Measurements from ENCODE around the gene PLXNB2. TPM values are rescaled to one million over a fixed set of nuclear protein-coding genes. Genes with fewer than 3 reads are reported as not detected.

PLXNB2 gene
- total RNA-seq, 2 experiments from 2014 or later, result 5.5 to 6.3 TPM

DNA sequence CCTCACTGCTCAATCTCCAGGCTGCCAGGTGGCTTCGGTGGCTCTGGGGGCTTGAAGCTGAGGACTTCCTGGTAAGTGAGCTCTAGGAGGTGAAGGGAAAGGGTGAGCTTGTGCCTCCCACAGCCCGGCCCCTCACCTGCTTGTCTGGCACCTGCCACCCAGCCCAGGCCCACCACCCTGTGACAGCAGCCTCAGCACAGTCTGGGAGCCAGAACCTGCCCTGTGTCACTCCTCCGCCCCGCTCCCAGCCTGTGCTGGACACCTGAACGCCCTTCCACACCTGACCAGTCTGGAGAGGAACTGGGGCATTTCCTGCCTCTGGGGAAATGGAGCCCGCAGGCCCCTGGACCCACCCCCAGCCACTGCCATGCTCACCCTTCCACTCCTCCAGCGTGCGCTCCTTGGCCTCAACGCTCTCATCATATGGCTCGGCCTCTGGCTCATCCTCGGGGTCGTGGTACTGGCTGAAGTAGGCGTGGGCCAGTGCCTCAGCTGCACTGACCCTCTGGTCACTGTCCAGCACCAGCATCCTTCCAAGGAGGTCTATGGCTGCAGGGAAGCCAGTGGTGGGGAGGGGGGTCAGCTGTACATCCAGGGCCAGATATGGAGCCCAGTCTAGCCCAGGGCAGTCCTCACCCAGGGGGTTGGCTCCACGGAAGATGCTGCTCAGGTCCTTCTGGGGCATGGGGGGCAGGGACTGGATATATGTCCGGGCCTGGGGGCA lies 42.3 kb downstream of the PLXNB2 start:
- ChIA-PET CTCF (no interaction called here), POLR2A (interaction anchor here (0.7 kb wide), 1 partner anchor 63 kb away, joined by 3 read pairs; no protein-coding TSS in a partner anchor)
- DNase-seq (no peak), ATAC-seq (no peak)
- H3K9me3 Mint-ChIP-seq (ENCODE audit: low read depth), result no peaks in the 10 kb centered on the region
- intact Hi-C loops (cut with DNase I, micrococcal nuclease), result no loop called here
- H3K27ac Mint-ChIP-seq, result no peak overlapping the region
- peaks cover 15% of the 10 kb centered on the region for H3K4me1 Mint-ChIP-seq
- no peak overlapping the region for H3K4me3 Mint-ChIP-seq
- no peaks in the 10 kb centered on the region for H3K36me3 Mint-ChIP-seq (ENCODE audit: low read depth)
- peaks cover 8% of the 10 kb centered on the region for H3K27me3 Mint-ChIP-seq

DNA sequence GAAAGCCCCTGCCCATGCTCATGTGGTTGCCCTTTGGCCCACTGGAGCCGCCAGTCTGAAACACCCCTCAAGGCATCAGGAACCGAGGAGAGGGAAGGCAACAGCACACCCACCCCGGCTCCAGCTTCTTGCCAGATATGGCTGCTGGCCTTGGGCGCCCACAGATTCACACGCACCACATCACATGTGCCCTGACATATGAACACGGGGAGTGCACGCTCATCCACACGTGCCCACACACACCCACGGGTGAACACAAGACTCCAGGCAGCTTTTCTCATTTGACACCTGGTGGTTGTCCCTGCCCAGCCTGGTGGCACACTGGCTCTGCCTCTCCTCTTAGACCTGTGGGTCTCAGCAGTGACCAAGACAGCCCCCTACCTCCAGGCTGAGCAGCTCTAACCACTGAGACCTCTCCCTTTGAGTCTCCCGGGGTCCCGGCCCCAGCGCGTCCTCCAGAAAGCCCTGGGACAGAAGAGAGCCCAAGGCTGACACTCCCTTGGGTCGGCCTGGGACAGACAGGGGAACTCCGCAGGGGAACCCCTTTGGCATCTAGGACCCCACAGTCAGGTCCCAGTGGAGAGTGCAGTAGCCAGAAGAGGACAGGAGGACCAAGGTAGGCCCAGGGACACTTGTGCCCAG lies 43.2 kb downstream of the PLXNB2 start:
- DNase-seq (peak; percentile 30), ATAC-seq (no peak)
- POLR2A ChIA-PET, result no interaction called here
- Mint-ChIP-seq H3K4me3 (no peak overlapping the region), H3K27me3 (peaks cover 11% of the 10 kb centered on the region), H3K9me3 (ENCODE audit: low read depth) (no peaks in the 10 kb centered on the region), H3K36me3 (ENCODE audit: low read depth) (no peaks in the 10 kb centered on the region), H3K27ac (no peak overlapping the region), H3K4me1 (peaks cover 13% of the 10 kb centered on the region)
- CTCF ChIA-PET, result no interaction called here
- intact Hi-C loops (cut with DNase I, micrococcal nuclease), result no loop called here

DNA sequence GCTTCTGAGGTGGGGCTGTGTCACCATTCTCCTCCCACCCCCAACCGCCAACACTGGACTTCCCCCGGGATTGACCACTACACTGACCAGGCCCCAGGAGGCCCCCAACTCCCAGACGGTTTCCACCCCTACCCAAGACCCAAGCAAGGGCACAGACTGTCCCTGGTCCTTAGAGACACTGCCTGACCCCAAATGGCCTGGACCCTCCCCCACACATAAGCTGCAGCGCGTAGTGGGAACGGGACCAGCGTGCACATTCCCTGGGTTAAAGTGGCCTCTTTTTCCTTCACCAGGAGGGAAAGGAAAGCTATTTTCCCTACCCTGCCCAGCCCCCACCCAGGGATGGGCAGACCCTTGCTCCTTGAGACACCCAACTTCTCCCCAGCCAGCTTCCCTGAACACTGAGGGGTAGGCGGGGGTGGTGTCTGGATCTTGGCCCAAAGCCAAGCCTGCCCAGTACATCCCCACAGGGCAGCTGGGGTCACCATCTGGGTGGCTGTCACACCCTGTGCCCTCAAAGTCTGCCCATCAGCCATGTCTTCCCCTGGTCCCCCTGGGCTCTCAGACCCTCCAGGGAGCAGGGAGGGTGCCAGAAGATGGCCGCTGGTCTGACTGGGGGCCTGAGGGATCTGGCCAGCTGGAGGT lies 44.4 kb downstream of the PLXNB2 start:
- no peak overlapping the region for H3K4me3 Mint-ChIP-seq
- peaks cover 7% of the 10 kb centered on the region for H3K4me1 Mint-ChIP-seq
- peaks cover 14% of the 10 kb centered on the region for H3K27me3 Mint-ChIP-seq
- H3K9me3 Mint-ChIP-seq (ENCODE audit: low read depth), result no peaks in the 10 kb centered on the region
- H3K36me3 Mint-ChIP-seq (ENCODE audit: low read depth), result no peaks in the 10 kb centered on the region
- DNase-seq, result no peak
- no peak for ATAC-seq
- POLR2A ChIA-PET, result no interaction called here
- H3K27ac Mint-ChIP-seq, result no peak overlapping the region
- CTCF ChIA-PET, result interaction anchor here (1.1 kb wide), 1 partner anchor 10 kb away, joined by 3 read pairs; no protein-coding TSS in a partner anchor
- intact Hi-C loops (cut with DNase I, micrococcal nuclease), result no loop called here

DNA sequence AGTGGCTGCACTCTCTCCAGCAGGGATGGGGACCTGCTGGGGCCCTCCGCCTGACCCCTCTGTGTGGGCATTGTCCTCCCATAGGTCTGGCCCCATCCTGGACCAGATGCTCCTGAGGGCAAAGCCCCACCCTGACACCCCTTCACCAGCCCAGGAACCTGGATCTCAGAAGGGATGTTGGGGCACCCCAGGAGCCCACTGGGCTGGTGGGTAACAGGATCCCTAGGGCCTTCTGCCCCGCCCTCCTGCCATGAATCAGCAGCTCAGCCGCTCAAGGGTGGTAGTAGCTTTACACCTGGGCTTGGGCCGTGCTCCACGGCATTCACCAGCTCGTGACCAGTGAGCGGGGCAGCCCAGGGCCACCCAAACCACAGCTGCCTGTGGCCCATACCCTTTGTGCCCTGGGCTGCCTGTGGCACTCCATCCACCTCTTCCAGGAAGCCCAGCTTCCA lies 45.0 kb downstream of the PLXNB2 start:
- Mint-ChIP-seq H3K27me3 (peaks cover 14% of the 10 kb centered on the region), H3K4me1 (peaks cover 5% of the 10 kb centered on the region), H3K27ac (no peak overlapping the region), H3K9me3 (ENCODE audit: low read depth) (no peaks in the 10 kb centered on the region), H3K36me3 (ENCODE audit: low read depth) (no peaks in the 10 kb centered on the region), H3K4me3 (peak overlapping the region; percentile 54)
- DNase-seq (peak; percentile 47), ATAC-seq (peak; percentile 36)
- intact Hi-C loops (cut with DNase I, micrococcal nuclease), result no loop called here
- POLR2A ChIA-PET, result no interaction called here
- CTCF ChIA-PET, result interaction anchor here (1.1 kb wide), 1 partner anchor 10 kb away, joined by 3 read pairs; no protein-coding TSS in a partner anchor

DNA sequence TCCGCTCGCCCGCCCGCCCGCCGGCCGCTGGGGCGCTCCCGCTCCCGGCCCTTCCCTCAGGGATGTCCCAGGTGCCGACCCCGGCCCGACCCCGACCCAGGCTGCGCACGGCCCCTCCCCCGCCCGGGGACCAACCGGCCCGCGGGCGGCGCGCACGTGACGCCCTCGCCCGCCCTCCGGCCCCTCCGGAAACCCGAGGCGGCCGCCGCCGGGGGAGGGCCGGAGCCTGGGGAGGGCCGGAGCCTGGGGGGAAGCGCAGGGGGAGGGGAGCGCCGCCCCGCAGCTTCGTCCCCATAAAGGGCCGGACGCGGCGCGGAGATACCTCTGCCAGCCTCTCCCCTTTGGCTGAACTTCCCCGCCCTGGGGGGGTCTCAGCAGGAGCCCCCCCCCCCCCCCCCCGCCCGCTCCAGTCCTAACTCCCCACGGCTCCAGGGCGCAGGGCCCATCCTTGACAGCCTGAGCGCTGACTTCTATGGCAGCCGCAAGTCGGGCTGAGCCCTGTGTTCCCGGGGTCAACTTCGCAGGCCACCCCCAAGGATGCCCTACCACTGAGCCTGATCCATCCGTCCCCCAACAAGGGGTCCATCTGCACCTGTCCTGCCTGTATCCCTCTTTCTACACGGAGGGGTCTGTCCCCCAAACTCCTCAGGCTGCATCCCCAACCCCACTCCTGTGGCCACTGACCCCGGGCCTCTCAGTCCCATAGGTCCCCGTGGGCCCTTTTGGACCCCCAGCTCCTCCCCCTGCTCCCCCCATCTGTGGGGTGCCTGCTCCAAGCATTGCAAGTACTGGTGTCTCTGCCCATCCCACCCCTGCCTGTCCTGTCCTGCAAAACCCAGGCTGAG lies 45.6 kb downstream of the PLXNB2 start, which contains the start of gene MAPK12:
Gene MAPK12 (minus strand): TSS at position 69 of the 845 bp plus-strand sequence. CDS start 174 bp downstream, outside the sequence.
- H3K9me3 Mint-ChIP-seq (ENCODE audit: low read depth), result no peaks in the 10 kb centered on the region
- intact Hi-C loops (cut with DNase I, micrococcal nuclease), result no loop called here
- peaks cover 5% of the 10 kb centered on the region for H3K4me1 Mint-ChIP-seq
- no peaks in the 10 kb centered on the region for H3K36me3 Mint-ChIP-seq (ENCODE audit: low read depth)
- no peak within 1 kb of the TSS for H3K27ac Mint-ChIP-seq
- peaks cover 14% of the 10 kb centered on the region for H3K27me3 Mint-ChIP-seq
- peak within 1 kb of the TSS; percentile 54 for H3K4me3 Mint-ChIP-seq
- ChIA-PET CTCF (interaction anchor here (0.7 to 1.1 kb wide), 2 partner anchors 8 to 9 kb away, joined by 3 read pairs; no protein-coding TSS in a partner anchor), POLR2A (no interaction called here)
- ATAC-seq (no peak), DNase-seq (no peak)

DNA sequence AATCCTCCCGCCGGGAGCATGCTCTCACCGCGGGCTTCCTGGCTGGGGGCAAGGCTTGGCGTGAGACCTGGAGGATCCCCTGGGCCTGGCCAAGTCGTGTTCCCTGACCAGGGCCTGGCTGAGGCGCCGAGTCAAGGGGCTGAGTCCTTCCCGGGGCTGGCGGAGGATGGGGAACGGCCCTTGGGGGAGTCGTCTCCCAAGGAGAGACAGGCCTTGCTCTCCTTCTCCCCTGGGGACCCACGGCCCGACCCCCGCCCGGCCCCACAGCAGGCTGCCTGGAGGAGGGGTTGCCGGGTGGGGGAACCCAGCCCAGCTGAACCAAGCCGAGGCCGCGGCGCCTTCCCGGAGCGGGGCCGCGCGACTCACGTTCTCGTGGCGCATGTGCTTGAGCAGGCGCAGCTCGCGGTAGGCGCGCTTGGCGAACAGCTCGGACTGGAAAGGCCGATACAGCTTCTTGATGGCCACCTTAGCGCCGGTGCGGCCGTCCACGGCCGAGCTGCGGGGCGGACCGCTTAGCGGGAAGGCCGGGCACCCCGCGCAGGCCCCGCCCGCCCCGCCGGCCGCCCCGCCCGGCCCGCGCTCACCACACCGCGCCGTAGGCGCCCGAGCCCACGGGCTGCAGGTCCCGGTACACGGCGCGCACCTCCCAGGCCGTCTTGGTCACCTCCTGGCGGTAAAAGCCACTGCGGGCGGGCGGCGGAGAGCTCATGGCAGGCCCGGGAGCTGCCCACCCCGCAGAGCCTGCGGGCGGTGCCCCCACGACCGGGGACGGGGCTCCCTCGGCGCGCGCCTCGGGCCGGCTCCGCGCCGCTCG lies 46.4 kb downstream of the PLXNB2 start:
- ChIA-PET CTCF (interaction anchor here (0.5 to 0.7 kb wide), 2 partner anchors 9 to 24 kb away, joined by 3 read pairs; no protein-coding TSS in a partner anchor), POLR2A (no interaction called here)
- intact Hi-C loops (cut with DNase I, micrococcal nuclease), result no loop called here
- no peaks in the 10 kb centered on the region for H3K36me3 Mint-ChIP-seq (ENCODE audit: low read depth)
- H3K27ac Mint-ChIP-seq, result no peak overlapping the region
- no peaks in the 10 kb centered on the region for H3K9me3 Mint-ChIP-seq (ENCODE audit: low read depth)
- H3K27me3 Mint-ChIP-seq, result peaks cover 14% of the 10 kb centered on the region
- peaks cover 5% of the 10 kb centered on the region for H3K4me1 Mint-ChIP-seq
- ATAC-seq (peak; percentile 52), DNase-seq (peak; percentile 64)
- H3K4me3 Mint-ChIP-seq, result peak overlapping the region; percentile 48

DNA sequence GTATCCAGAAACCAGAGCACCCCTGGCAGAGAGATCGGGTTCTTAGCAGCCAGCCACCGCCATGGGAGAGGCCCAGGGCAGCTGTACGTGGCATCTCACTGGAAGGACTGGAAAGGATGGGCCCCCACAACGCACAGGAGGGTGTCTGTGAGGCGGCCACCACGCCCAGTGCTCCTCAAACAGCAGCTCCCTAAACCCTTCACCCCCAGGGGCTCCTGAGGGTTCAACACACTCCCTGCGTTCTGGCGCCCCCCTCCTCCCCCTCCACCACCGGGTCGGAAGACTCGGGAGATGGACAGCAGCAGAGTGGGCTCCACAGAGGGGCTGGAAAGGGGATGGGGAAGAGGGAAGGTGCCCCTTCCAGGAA lies 47.0 kb downstream of the PLXNB2 start:
- Mint-ChIP-seq H3K27ac (no peak overlapping the region), H3K4me3 (peak overlapping the region; percentile 48), H3K36me3 (ENCODE audit: low read depth) (no peaks in the 10 kb centered on the region), H3K9me3 (ENCODE audit: low read depth) (no peaks in the 10 kb centered on the region), H3K27me3 (peaks cover 14% of the 10 kb centered on the region), H3K4me1 (peaks cover 5% of the 10 kb centered on the region)
- CTCF ChIA-PET, result interaction anchor here (0.5 kb wide), 1 partner anchor 23 kb away, joined by 3 read pairs; no protein-coding TSS in a partner anchor
- ATAC-seq (no peak), DNase-seq (no peak)
- POLR2A ChIA-PET, result no interaction called here
- intact Hi-C loops (cut with DNase I, micrococcal nuclease), result no loop called here

DNA sequence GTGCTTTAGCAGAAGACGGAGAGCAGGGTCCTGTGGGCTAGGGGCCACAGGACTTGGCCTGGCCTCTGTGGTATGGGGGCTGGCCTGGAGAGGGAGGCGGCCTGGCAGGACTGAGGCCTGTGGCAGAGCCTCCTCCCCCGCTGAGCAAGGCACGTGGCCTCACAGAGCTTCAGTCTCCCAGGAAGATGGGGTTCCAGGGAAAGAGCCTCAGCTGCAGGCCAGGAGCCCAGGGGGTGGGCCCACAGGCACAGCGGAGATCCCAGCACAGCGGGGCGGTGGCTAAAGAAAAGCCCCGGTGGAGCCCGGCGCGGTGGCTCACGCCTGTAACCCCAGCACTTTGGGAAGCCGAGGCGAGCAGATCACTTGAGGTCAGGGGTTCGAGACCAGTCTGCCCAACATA lies 48.1 kb downstream of the PLXNB2 start:
- ATAC-seq (no peak), DNase-seq (no peak)
- H3K27ac Mint-ChIP-seq, result no peak overlapping the region
- H3K4me3 Mint-ChIP-seq, result no peak overlapping the region
- intact Hi-C loops (cut with DNase I, micrococcal nuclease), result no loop called here
- H3K36me3 Mint-ChIP-seq (ENCODE audit: low read depth), result no peaks in the 10 kb centered on the region
- ChIA-PET POLR2A (interaction anchor here (0.6 kb wide), 1 partner anchor 83 kb away, joined by 3 read pairs; no protein-coding TSS in a partner anchor), CTCF (interaction anchor here (0.6 kb wide), 1 partner anchor 14 kb away, joined by 3 read pairs; no protein-coding TSS in a partner anchor)
- H3K9me3 Mint-ChIP-seq (ENCODE audit: low read depth), result no peaks in the 10 kb centered on the region
- H3K27me3 Mint-ChIP-seq, result peaks cover 14% of the 10 kb centered on the region
- peaks cover 5% of the 10 kb centered on the region for H3K4me1 Mint-ChIP-seq

DNA sequence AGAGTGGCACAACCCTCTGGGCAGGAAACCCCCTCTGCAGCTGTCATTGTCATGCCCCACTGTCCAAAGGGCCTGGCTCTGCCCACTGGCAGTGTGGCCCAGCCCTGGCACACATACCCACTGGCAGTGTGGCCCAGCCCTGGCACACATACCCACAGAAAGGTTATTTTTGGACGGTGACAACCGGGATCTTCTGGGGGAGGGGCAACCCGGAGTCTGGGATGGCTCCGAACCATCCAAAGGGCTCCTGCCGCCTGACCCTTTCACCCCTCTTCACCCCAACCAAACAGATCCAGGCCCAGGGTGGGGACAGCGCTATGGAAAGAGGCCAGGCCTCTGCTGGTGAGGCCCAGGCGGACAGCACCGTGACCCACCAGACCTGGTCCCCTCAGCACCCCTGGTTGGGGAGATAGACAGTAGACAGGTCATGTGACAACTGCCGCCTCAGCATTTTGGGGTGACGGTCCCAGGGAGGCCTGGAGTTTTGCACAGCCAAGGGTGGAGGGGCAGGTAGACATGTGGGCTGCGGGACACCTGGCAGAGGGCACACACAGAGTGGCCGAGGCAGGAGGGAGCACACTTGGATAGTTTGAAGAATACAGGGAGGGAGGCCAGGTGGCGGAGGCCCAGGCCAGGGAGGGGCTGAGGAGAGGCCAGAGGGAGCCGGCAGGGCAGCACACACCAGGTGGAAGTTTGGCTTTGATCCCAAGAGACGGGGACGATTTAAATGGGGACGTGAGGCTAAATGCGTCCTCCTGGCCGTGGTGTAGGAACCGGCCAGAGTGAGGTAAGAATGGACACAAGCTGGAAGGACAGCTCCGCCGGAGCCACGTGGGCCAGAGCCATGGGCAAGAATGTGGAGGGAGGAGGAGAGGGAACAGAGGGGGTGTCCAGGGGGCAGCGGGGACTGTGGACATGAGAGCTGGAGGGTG lies 48.8 kb downstream of the PLXNB2 start:
- POLR2A ChIA-PET, result interaction anchor here (0.6 kb wide), 1 partner anchor 83 kb away, joined by 3 read pairs; no protein-coding TSS in a partner anchor

More for the DNA sequence above, 48.8 kb downstream of the PLXNB2 start:
- DNase-seq (no peak), ATAC-seq (no peak)
- intact Hi-C loops (cut with DNase I, micrococcal nuclease), result no loop called here
- no peaks in the 10 kb centered on the region for H3K9me3 Mint-ChIP-seq (ENCODE audit: low read depth)
- peaks cover 14% of the 10 kb centered on the region for H3K27me3 Mint-ChIP-seq
- no peaks in the 10 kb centered on the region for H3K36me3 Mint-ChIP-seq (ENCODE audit: low read depth)
- no peak overlapping the region for H3K27ac Mint-ChIP-seq
- CTCF ChIA-PET, result no interaction called here
- no peak overlapping the region for H3K4me3 Mint-ChIP-seq
- H3K4me1 Mint-ChIP-seq, result peaks cover 5% of the 10 kb centered on the region

All from activated CD4-positive, alpha-beta T cell treated with anti-CD3 and anti-CD28 coated beads for 36 hours (primary cell).